Measurements from ENCODE around the gene PIP4K2C.
A peak's percentile ranks its signal among the peaks of the same experiment; 100 is the strongest.

The PIP4K2C gene

GRCh38 chr12:57590479-57590863 lies 521 bp upstream of the PIP4K2C start:
- H3K27ac ChIP-seq, result peak overlapping the region; percentile 78
- no peak for TF ChIP-seq CTCF (conservative IDR thresholded peaks at IDR 0.05)

DNA sequence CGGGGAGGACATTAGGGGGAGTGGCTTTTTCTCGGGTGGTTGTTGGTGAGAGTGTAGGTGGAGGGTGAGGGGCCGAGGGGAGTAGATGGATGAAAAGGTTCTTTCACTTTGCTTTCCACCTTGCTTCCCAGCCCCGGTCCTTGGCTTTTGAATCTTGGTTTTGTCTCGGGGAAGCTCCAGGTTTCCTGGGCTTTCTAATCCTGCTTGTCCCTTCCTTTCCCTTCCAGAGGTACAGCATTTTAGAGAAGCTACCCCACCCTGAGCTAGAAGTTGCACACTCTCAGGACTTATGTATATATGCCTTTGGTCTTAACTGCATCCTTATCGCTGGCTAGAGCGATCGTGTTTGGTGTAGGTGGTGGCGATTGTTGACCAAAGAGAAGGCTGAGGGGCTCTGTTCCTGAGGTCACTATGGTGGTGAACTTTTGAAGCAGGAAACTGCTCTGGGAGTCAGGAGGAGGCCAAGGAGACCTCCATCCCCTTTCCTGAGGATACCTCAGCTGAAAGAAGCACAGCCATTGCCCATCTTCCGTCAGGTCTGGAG lies 862 bp downstream of the PIP4K2C start:
- H3K27ac ChIP-seq, result peak overlapping the region; percentile 78
- no peak for TF ChIP-seq CTCF (conservative IDR thresholded peaks at IDR 0.05)

DNA sequence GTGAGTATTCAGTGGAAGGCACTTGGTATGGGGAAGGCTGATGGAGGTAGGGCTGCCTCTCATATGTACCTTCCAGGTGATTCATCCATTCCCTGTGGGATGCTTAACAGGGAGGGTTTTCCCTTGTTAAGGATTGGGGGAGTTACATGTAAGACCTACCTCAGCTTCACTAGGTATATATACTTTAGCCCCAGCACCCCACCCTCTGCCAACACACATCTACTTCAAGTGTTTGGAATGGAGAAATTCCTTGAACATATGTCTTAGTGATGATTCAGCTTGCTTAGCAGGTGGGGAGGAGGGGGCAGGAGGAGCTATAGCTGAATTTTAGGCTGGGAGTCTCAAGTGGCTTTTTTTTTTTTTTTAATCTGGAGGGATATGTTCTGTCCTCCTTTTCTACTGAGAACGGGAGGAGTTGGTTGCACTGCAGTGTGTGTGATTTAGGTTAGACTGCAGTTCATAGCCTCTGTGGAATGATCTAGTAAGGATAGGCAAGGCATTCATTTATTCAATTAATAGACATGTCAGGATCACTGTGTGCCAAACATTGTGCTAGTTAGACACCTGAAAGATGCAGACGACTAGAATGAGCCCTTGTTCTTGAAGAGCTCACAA lies 1.7 kb downstream of the PIP4K2C start:
- TF ChIP-seq CTCF (conservative IDR thresholded peaks at IDR 0.05), result no peak
- H3K27ac ChIP-seq, result no peak overlapping the region

GRCh38 chr12:57593187-57593586 lies 2.2 kb downstream of the PIP4K2C start:
- TF ChIP-seq CTCF (conservative IDR thresholded peaks at IDR 0.05), result no peak
- H3K27ac ChIP-seq, result no peak overlapping the region

DNA sequence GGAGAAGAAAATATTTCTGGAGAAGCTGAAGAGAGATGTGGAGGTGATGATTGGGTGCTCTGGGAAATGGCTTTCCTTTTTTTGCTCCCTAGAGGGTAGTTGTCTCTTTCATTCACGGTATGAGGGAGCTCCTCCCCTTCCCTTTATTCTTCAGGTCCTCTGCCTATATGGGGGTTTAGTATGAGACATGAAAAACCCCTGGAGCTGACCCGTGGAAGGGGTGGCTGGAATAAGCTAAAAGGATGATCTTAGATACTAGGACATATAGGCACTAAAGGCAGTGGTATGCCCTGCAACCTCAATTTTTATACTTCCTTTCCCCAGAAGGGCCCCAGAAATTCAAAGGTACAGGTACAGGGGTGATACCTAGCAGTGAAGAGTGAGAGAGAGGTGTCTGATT lies 9.4 kb downstream of the PIP4K2C start:
- no peak overlapping the region for H3K27ac ChIP-seq
- no peak for TF ChIP-seq CTCF (conservative IDR thresholded peaks at IDR 0.05)

GRCh38 chr12:57602544-57602943 lies 11.6 kb downstream of the PIP4K2C start:
- TF ChIP-seq CTCF (conservative IDR thresholded peaks at IDR 0.05), result no peak
- no peak overlapping the region for H3K27ac ChIP-seq

DNA sequence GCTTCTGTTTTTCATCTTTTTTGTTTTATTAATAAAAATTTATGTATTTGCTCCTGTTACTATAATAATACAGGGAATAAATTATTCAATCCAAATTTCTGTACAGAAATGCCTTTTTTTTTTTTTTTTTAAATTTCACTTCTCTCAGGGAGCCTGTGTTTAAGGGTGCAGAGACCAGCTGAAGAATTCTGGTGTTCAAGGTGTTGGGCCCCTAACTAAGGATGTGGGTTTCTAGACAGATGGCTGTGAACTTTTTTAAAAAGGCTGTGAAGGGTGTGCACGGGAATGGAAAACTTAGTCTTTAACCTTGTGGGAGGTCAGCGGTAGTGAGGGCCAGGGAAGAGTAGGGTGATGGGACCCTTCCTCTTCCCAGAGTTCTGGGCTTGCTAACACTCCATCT lies 12.3 kb downstream of the PIP4K2C start:
- no peak for TF ChIP-seq CTCF (conservative IDR thresholded peaks at IDR 0.05)
- peak overlapping the region; percentile 93 for H3K27ac ChIP-seq

Data from VCaP (cell line).